GM23338 (cell line): ENCODE measurements around the gene CA7. TPM values are rescaled to one million over a fixed set of nuclear protein-coding genes. Genes with fewer than 3 reads are reported as not detected.

Source experiments
- ATAC-seq: fragments of 200-7000 bp; cut with Tn5 transposase; 3 replicates; pipeline ENCODE4 v1.9.1; 2020
- DNase-seq: peaks from one replicate; pipeline ENCODE4 v3.0.0-alpha.2; 2015; ENCODE audit warnings: low spot score
- H2AFZ ChIP-seq: fragments of 200-600 bp; sonication (generic); 2 replicates; pipeline ENCODE4 v1.8.0; 2016; ENCODE audit warnings: antibody characterized with exemption, mild to moderate bottlenecking, moderate library complexity
- H3F3A ChIP-seq: fragments of 200-600 bp; sonication (generic); replicated peaks from 2 replicates; pipeline ENCODE4 v1.8.0; 2017; ENCODE audit warnings: antibody characterized with exemption, mixed run types, low read depth
- H3K27ac ChIP-seq: fragments of 200-600 bp; sonication (generic); 2 replicates; pipeline ENCODE4 v1.6.1; 2016; ENCODE audit warnings: low read depth
- H3K27me3 ChIP-seq: fragments of 200-600 bp; sonication (generic); 2 replicates; pipeline ENCODE4 v1.8.0; 2016; ENCODE audit warnings: mild to moderate bottlenecking, mixed run types, moderate library complexity; ENCODE audit not compliant: insufficient read depth
- H3K36me3 ChIP-seq: fragments of 200-600 bp; sonication (generic); 2 replicates; pipeline ENCODE4 v1.8.0; 2016; ENCODE audit warnings: mild to moderate bottlenecking; ENCODE audit not compliant: insufficient read depth
- H3K4me1 ChIP-seq: fragments of 200-600 bp; sonication (generic); 2 replicates; pipeline ENCODE4 v1.8.0; 2016; ENCODE audit warnings: mild to moderate bottlenecking, moderate library complexity; ENCODE audit not compliant: insufficient read depth
- H3K4me2 ChIP-seq: fragments of 200-600 bp; sonication (generic); 2 replicates; pipeline ENCODE4 v1.7.1; 2017; ENCODE audit warnings: mixed run types
- H3K4me3 ChIP-seq: fragments of 200-600 bp; sonication (generic); 2 replicates; pipeline ENCODE4 v1.6.1; 2016; ENCODE audit warnings: mixed run types
- H3K79me2 ChIP-seq: fragments of 200-600 bp; sonication (generic); replicated peaks from 2 replicates; pipeline ENCODE4 v1.8.0; 2017; ENCODE audit warnings: mild to moderate bottlenecking; ENCODE audit not compliant: insufficient read depth
- H3K9me2 ChIP-seq: fragments of 200-600 bp; sonication (generic); 2 replicates; pipeline ENCODE4 v1.8.0; 2017; ENCODE audit not compliant: insufficient read depth
- H4K20me1 ChIP-seq: fragments of 200-600 bp; sonication (generic); replicated peaks from 2 replicates; pipeline ENCODE4 v1.8.0; 2017; ENCODE audit warnings: mild to moderate bottlenecking; ENCODE audit not compliant: insufficient read depth
- H3K27ac Mint-ChIP-seq: 2 replicates; pipeline ENCODE4 v1.8.0; 2020; ENCODE audit warnings: inconsistent platforms, mild to moderate bottlenecking, moderate library complexity, mixed read lengths
- H3K27me3 Mint-ChIP-seq: 3 replicates; pipeline ENCODE4 v1.8.0; 2022; ENCODE audit warnings: low read depth, mild to moderate bottlenecking, moderate library complexity, mixed read lengths, inconsistent platforms; ENCODE audit not compliant: insufficient read depth, poor library complexity
- H3K36me3 Mint-ChIP-seq: 3 replicates; pipeline ENCODE4 v1.8.0; 2021; ENCODE audit warnings: low read depth, mild to moderate bottlenecking, inconsistent platforms, moderate library complexity, mixed read lengths
- H3K4me1 Mint-ChIP-seq: 3 replicates; pipeline ENCODE4 v1.8.0; 2020; ENCODE audit warnings: mild to moderate bottlenecking, inconsistent platforms, mixed read lengths
- H3K4me3 Mint-ChIP-seq: 3 replicates; pipeline ENCODE4 v1.8.0; 2021; ENCODE audit warnings: moderate library complexity, mild to moderate bottlenecking, inconsistent platforms, mixed read lengths
- H3K9me3 Mint-ChIP-seq: 3 replicates; pipeline ENCODE4 v1.8.0; 2020; ENCODE audit warnings: moderate library complexity, mild to moderate bottlenecking, inconsistent platforms, mixed read lengths
- CREB1 ChIP-seq: fragments of 250-450 bp; sonication (Bioruptor Pico); IDR thresholded peaks from 2 replicates; pipeline ENCODE4 v1.5.0; 2020; ENCODE audit warnings: low read depth, mild to moderate bottlenecking, moderate library complexity
- EZH2 ChIP-seq: fragments of 200-600 bp; sonication (generic); IDR thresholded peaks from one replicate; pipeline ENCODE4 v1.8.0; 2017; ENCODE audit warnings: antibody characterized with exemption, mild to moderate bottlenecking, low read depth; ENCODE audit not compliant: unreplicated experiment
- EZH2phosphoT487 ChIP-seq: fragments of 200-600 bp; sonication (generic); IDR thresholded peaks from one replicate; pipeline ENCODE4 v1.8.1; 2018; ENCODE audit warnings: antibody characterized with exemption; ENCODE audit not compliant: unreplicated experiment
- JUNB ChIP-seq: IDR thresholded peaks from one replicate; pipeline ENCODE4 v1.6.1; 2016; ENCODE audit warnings: antibody characterized with exemption; ENCODE audit not compliant: unreplicated experiment
- NANOG ChIP-seq: IDR thresholded peaks from 2 replicates; pipeline ENCODE4 v1.6.1; 2016; ENCODE audit warnings: antibody characterized with exemption, borderline replicate concordance
- STAT1 ChIP-seq: IDR thresholded peaks from one replicate; pipeline ENCODE4 v1.6.1; 2016; ENCODE audit warnings: antibody characterized with exemption; ENCODE audit not compliant: unreplicated experiment
- ZNF114 ChIP-seq: fragments of 250-450 bp; sonication (Bioruptor Pico); IDR thresholded peaks from 2 replicates; pipeline ENCODE4 v1.5.0; 2020; ENCODE audit warnings: mild to moderate bottlenecking, moderate library complexity
- ZNF331 ChIP-seq: fragments of 250-450 bp; sonication (Bioruptor Pico); IDR thresholded peaks from 2 replicates; pipeline ENCODE4 v1.5.0; 2020; ENCODE audit warnings: low read depth, mild to moderate bottlenecking, moderate library complexity
- polyA plus RNA-seq: library from polyadenylated mRNA; unstranded; fragments of >200 nt; fragmentation: Nextera tagmentation; extraction: Ambion mirVana; gene quantifications from 2 replicates; pipeline ENCODE4 v1.2.1, GENCODE V29; 2016
- total RNA-seq: library from RNA; depleted of rRNA; stranded (reverse); fragments of >200 nt; shearing (Covaris generic); gene quantifications from 2 replicates; pipeline ENCODE4 v1.2.3, GENCODE V29; 2014
- TF ChIP-seq, protein P1 (sequence below): fragments of 250-450 bp; sonication (Bioruptor Pico); IDR thresholded peaks from 2 replicates; pipeline ENCODE4 v1.5.0; 2020; ENCODE audit warnings: mild to moderate bottlenecking, moderate library complexity
- TF ChIP-seq, protein P2 (sequence below): IDR thresholded peaks from 2 replicates; pipeline ENCODE4 v1.6.1; 2016; ENCODE audit warnings: antibody characterized with exemption

The CA7 gene
- total and polyA plus RNA-seq, 2 experiments from 2014 or later = 2.1 to 2.8 TPM

DNA sequence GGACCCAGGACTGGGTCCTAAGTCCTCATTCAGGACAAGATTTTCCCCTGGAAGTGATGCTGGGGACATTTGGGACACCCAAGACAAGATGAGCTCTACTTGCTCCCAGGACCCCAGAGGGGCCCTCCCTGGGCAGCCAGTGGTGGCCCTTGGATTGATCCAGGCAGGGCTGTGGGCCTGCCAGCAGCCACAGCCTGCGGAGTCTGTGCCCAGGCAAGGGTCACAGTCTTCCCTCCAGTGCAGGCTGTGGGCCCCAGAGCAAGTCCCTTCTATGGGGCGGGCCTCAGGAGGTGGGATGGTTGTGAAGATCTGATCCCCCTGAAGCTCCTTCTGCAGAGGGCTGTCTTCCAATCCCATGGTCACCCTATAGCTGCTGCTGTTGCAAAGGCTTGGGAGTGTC lies 12.6 kb downstream of the CA7 start (continued):
- TF ChIP-seq, protein P1, sequence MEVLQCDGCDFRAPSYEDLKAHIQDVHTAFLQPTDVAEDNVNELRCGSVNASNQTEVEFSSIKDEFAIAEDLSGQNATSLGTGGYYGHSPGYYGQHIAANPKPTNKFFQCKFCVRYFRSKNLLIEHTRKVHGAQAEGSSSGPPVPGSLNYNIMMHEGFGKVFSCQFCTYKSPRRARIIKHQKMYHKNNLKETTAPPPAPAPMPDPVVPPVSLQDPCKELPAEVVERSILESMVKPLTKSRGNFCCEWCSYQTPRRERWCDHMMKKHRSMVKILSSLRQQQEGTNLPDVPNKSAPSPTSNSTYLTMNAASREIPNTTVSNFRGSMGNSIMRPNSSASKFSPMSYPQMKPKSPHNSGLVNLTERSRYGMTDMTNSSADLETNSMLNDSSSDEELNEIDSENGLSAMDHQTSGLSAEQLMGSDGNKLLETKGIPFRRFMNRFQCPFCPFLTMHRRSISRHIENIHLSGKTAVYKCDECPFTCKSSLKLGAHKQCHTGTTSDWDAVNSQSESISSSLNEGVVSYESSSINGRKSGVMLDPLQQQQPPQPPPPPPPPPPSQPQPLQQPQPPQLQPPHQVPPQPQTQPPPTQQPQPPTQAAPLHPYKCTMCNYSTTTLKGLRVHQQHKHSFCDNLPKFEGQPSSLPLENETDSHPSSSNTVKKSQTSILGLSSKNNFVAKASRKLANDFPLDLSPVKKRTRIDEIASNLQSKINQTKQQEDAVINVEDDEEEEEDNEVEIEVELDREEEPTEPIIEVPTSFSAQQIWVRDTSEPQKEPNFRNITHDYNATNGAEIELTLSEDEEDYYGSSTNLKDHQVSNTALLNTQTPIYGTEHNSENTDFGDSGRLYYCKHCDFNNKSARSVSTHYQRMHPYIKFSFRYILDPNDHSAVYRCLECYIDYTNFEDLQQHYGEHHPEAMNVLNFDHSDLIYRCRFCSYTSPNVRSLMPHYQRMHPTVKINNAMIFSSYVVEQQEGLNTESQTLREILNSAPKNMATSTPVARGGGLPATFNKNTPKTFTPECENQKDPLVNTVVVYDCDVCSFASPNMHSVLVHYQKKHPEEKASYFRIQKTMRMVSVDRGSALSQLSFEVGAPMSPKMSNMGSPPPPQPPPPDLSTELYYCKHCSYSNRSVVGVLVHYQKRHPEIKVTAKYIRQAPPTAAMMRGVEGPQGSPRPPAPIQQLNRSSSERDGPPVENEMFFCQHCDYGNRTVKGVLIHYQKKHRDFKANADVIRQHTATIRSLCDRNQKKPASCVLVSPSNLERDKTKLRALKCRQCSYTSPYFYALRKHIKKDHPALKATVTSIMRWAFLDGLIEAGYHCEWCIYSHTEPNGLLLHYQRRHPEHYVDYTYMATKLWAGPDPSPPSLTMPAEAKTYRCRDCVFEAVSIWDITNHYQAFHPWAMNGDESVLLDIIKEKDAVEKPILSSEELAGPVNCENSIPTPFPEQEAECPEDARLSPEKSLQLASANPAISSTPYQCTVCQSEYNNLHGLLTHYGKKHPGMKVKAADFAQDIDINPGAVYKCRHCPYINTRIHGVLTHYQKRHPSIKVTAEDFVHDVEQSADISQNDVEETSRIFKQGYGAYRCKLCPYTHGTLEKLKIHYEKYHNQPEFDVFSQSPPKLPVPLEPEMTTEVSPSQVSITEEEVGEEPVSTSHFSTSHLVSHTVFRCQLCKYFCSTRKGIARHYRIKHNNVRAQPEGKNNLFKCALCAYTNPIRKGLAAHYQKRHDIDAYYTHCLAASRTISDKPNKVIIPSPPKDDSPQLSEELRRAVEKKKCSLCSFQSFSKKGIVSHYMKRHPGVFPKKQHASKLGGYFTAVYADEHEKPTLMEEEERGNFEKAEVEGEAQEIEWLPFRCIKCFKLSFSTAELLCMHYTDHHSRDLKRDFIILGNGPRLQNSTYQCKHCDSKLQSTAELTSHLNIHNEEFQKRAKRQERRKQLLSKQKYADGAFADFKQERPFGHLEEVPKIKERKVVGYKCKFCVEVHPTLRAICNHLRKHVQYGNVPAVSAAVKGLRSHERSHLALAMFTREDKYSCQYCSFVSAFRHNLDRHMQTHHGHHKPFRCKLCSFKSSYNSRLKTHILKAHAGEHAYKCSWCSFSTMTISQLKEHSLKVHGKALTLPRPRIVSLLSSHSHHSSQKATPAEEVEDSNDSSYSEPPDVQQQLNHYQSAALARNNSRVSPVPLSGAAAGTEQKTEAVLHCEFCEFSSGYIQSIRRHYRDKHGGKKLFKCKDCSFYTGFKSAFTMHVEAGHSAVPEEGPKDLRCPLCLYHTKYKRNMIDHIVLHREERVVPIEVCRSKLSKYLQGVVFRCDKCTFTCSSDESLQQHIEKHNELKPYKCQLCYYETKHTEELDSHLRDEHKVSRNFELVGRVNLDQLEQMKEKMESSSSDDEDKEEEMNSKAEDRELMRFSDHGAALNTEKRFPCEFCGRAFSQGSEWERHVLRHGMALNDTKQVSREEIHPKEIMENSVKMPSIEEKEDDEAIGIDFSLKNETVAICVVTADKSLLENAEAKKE (CRISPR knock-in tag) = no peak
- no peak for TF ChIP-seq STAT1

DNA sequence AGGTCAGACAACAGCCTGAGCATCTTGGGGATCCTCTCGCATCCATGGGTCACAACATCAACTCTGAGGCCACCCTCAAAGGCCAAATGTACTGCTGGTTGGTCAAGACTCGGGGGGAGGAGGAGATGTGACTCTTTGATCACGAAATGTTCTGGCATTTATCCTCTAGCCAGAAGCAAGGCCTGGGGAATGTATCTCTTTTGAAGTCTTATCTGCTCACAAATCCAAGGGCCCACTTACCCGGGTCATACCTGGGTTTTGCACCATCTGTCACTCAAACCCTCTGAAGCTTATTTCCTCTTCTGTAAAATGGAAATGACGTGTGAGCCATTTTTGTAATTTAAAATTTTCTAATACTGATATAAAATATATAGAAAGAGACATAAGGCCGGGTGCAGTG lies 13.2 kb downstream of the CA7 start:
- Histone ChIP-seq H3K36me3 (no peaks in the 10 kb centered on the region), H2AFZ (no peak overlapping the region), H3K79me2 (no peaks in the 10 kb centered on the region), H3K27me3 (no peaks in the 10 kb centered on the region), H3K27ac (no peak overlapping the region), H3K4me3 (no peak overlapping the region), H3K4me1 (no peaks in the 10 kb centered on the region), H4K20me1 (no peaks in the 10 kb centered on the region), H3K9me2 (no peaks in the 10 kb centered on the region), H3F3A (no peaks in the 10 kb centered on the region), H3K4me2 (no peak overlapping the region)
- Mint-ChIP-seq H3K27me3 (peaks cover 2% of the 10 kb centered on the region), H3K4me3 (no peak overlapping the region), H3K4me1 (no peaks in the 10 kb centered on the region), H3K9me3 (no peaks in the 10 kb centered on the region), H3K36me3 (no peaks in the 10 kb centered on the region), H3K27ac (no peak overlapping the region)
- DNase-seq = no peak
- ATAC-seq = no peak
- TF ChIP-seq EZH2phosphoT487 (no peak), NANOG (no peak), CREB1 (CRISPR knock-in tag) (no peak), ZNF331 (CRISPR knock-in tag) (no peak), ZNF114 (no peak), EZH2 (no peak), JUNB (no peak)
- TF ChIP-seq, protein P1 (CRISPR knock-in tag) = no peak
- TF ChIP-seq, protein P2, sequence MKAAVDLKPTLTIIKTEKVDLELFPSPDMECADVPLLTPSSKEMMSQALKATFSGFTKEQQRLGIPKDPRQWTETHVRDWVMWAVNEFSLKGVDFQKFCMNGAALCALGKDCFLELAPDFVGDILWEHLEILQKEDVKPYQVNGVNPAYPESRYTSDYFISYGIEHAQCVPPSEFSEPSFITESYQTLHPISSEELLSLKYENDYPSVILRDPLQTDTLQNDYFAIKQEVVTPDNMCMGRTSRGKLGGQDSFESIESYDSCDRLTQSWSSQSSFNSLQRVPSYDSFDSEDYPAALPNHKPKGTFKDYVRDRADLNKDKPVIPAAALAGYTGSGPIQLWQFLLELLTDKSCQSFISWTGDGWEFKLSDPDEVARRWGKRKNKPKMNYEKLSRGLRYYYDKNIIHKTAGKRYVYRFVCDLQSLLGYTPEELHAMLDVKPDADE = no peak
